ENCODE data around the gene TSNAX. TPM values are rescaled to one million over a fixed set of nuclear protein-coding genes. Genes with fewer than 3 reads are reported as not detected.

TSNAX gene
- total RNA-seq, 2 experiments from 2014 or later, result 37.6 to 38.0 TPM

GRCh38 chr1:231557898-231558707, 29.6 kb downstream of the TSNAX start:
- CTCF ChIA-PET, result interaction anchor here (0.8 to 1.2 kb wide), 2 partner anchors 32 to 201 kb away, joined by 3 read pairs; no protein-coding TSS in a partner anchor
- TF ChIP-seq CTCF (IDR thresholded peaks at IDR 0.05), result no peak
- Mint-ChIP-seq H3K9me3 (no peaks in the 10 kb centered on the region), H3K27ac (no peak overlapping the region), H3K36me3 (ENCODE audit: low read depth) (peaks cover 22% of the 10 kb centered on the region), H3K4me1 (ENCODE audit: low read depth) (peaks cover 24% of the 10 kb centered on the region), H3K4me3 (no peak overlapping the region), H3K27me3 (no peaks in the 10 kb centered on the region)
- no peak for DNase-seq
- intact Hi-C loops (cut with micrococcal nuclease), result no loop called here
- no peak for ATAC-seq
- POLR2A ChIA-PET, result no interaction called here

GRCh38 chr1:231558708-231559185, 30.3 kb downstream of the TSNAX start:
- DNase-seq, result no peak
- peaks cover 26% of the 10 kb centered on the region for H3K36me3 Mint-ChIP-seq (ENCODE audit: low read depth)
- no peak for ATAC-seq
- no peak overlapping the region for H3K4me3 Mint-ChIP-seq
- H3K4me1 Mint-ChIP-seq (ENCODE audit: low read depth), result peaks cover 24% of the 10 kb centered on the region
- no peak for TF ChIP-seq CTCF (IDR thresholded peaks at IDR 0.05)
- H3K27ac Mint-ChIP-seq, result no peak overlapping the region
- CTCF ChIA-PET, result interaction anchor here (0.8 kb wide), 1 partner anchor 202 kb away, joined by 3 read pairs; no protein-coding TSS in a partner anchor
- POLR2A ChIA-PET, result no interaction called here
- intact Hi-C loops (cut with micrococcal nuclease), result no loop called here
- no peaks in the 10 kb centered on the region for H3K9me3 Mint-ChIP-seq
- no peaks in the 10 kb centered on the region for H3K27me3 Mint-ChIP-seq

DNA sequence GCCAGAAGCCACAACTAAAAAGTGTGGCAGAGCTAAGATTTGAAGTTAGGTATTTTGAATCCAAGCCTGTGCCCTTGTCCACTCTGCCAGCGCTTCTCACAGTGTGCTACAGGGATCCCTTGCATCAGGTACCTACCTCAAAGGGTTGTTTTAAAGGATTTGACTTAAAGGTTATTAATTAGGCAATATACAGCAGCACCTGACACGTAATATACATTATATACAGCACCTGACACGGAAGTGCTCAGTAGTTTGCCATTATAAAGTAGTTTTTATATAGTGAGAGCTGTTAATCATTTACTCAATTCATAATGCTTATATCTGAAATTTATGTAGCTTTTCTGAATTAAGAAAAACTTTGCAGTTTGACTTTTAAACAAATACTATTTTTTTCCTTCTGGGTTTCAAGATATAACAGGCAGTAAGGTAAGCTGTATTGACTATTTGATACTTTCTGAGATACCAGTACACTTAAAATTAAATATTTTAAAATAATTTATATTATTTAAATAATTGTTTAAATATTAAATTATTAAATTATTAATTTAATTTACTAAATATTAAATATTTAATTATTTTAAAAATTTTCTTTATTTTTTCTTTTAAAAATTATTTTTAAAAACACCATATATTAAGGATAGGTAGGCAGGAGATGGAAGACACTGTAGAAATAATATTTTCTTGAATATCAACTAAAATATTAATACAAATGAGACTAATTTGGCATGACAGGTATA, 33.3 kb downstream of the TSNAX start:
- Mint-ChIP-seq H3K9me3 (no peaks in the 10 kb centered on the region), H3K4me1 (ENCODE audit: low read depth) (peaks cover 8% of the 10 kb centered on the region), H3K27me3 (no peaks in the 10 kb centered on the region), H3K27ac (no peak overlapping the region), H3K4me3 (no peak overlapping the region), H3K36me3 (ENCODE audit: low read depth) (peaks cover 28% of the 10 kb centered on the region)
- ChIA-PET CTCF (interaction anchor here (1.0 kb wide), 1 partner anchor 204 kb away, joined by 4 read pairs; no protein-coding TSS in a partner anchor), POLR2A (no interaction called here)
- intact Hi-C loops (cut with micrococcal nuclease), result no loop called here
- TF ChIP-seq CTCF (IDR thresholded peaks at IDR 0.05), result no peak
- no peak for ATAC-seq
- DNase-seq, result no peak

GRCh38 chr1:231563247-231563646, 34.8 kb downstream of the TSNAX start:
- H3K27me3 Mint-ChIP-seq, result no peaks in the 10 kb centered on the region
- TF ChIP-seq CTCF (IDR thresholded peaks at IDR 0.05), result no peak
- no peak overlapping the region for H3K27ac Mint-ChIP-seq
- H3K4me3 Mint-ChIP-seq, result no peak overlapping the region
- H3K9me3 Mint-ChIP-seq, result no peaks in the 10 kb centered on the region
- CTCF ChIA-PET, result no interaction called here
- intact Hi-C loops (cut with micrococcal nuclease), result no loop called here
- peaks cover 6% of the 10 kb centered on the region for H3K4me1 Mint-ChIP-seq (ENCODE audit: low read depth)
- DNase-seq (no peak), ATAC-seq (no peak)
- peaks cover 39% of the 10 kb centered on the region for H3K36me3 Mint-ChIP-seq (ENCODE audit: low read depth)
- POLR2A ChIA-PET, result no interaction called here

DNA sequence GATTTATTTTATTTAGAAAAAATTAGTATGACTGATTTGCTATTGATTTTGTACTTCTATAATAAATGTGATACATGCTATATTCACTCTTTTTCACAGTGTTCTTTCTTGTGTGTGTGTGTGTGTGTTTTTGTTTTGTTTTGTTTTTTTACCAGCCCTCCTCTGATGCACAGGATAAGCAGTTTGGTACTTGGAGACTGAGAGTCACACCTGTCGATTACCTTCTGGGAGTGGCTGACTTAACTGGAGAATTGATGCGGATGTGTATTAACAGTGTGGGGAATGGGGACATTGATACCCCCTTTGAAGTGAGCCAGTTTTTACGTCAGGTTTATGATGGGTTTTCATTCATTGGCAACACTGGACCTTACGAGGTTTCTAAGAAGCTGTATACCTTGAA, 35.9 kb downstream of the TSNAX start:
- CTCF ChIA-PET, result no interaction called here
- Mint-ChIP-seq H3K36me3 (ENCODE audit: low read depth) (peaks cover 42% of the 10 kb centered on the region), H3K4me3 (no peak overlapping the region), H3K9me3 (no peaks in the 10 kb centered on the region), H3K4me1 (ENCODE audit: low read depth) (peaks cover 4% of the 10 kb centered on the region), H3K27me3 (no peaks in the 10 kb centered on the region), H3K27ac (no peak overlapping the region)
- TF ChIP-seq CTCF (IDR thresholded peaks at IDR 0.05), result no peak
- DNase-seq (no peak), ATAC-seq (no peak)
- intact Hi-C loops (cut with micrococcal nuclease), result no loop called here
- POLR2A ChIA-PET, result no interaction called here
